ENCODE data around the gene DHRSX.

Gene DHRSX

DNA sequence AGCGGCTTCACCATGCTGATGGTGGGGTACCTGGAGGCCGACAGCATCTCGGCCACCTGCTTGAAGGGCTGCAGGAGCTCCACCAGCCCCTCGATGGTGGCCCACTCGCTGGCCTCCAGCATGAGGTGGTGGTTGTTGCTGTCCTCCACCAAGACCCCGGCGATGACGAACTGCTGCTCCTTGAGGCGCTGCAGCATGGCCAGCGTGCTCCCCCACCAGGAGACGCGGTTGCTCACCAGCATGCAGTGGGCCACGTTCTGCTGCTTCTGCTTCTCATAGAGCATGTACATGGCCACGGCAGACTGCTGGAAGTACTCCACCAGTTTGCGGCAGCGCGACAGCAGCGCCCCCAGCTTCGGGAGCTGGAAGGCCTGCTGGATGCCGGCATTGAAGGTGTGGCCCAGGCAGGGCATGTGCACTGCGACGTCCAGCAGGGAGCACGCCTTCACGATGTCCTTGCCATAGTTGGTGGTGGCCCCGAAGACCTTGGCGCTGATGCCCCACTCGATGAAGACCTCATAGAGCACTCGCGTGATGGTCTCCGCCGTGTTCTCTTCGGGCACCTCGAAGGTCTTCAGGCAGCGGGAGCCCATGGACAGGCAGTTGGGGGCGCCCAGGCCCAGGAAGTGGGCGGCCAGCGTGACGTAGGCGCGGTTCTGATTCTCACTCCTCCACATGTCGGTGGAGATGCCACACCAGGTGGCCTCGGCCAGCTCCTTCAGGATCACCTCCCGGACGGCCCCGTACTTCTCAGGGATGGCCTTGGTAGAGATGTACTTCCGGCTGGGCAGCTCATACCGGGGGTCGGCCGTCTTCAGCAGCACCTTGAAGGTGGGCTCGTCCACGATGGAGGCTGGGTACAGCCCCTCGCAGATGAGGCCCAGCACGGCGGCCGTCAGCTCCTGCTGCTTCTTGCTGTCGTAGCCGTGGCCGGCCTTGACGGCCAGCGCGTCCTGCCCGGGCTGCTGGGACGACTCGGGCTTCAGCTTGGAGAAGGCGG, 11.0 kb downstream of the DHRSX start:
- no peak for DNase-seq
- H3K36me3 ChIP-seq (replicated peaks) = peaks cover 41% of the 10 kb centered on the region
- in situ Hi-C loops (cut with HindIII; ENCODE audit: low pct_ligation_motif_present, low sequenced_read_pairs) = no loop called here
- no peak overlapping the region for H3K27ac ChIP-seq
- no peaks in the 10 kb centered on the region for H3K27me3 ChIP-seq (replicated peaks)
- no peak overlapping the region for H3K4me3 ChIP-seq (ENCODE audit: low read depth, low read length)
- TF ChIP-seq, protein P1, sequence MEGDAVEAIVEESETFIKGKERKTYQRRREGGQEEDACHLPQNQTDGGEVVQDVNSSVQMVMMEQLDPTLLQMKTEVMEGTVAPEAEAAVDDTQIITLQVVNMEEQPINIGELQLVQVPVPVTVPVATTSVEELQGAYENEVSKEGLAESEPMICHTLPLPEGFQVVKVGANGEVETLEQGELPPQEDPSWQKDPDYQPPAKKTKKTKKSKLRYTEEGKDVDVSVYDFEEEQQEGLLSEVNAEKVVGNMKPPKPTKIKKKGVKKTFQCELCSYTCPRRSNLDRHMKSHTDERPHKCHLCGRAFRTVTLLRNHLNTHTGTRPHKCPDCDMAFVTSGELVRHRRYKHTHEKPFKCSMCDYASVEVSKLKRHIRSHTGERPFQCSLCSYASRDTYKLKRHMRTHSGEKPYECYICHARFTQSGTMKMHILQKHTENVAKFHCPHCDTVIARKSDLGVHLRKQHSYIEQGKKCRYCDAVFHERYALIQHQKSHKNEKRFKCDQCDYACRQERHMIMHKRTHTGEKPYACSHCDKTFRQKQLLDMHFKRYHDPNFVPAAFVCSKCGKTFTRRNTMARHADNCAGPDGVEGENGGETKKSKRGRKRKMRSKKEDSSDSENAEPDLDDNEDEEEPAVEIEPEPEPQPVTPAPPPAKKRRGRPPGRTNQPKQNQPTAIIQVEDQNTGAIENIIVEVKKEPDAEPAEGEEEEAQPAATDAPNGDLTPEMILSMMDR (IDR thresholded peaks at IDR 0.05; ENCODE audit: low read depth, low read length, missing control alignments) = no peak

DNA sequence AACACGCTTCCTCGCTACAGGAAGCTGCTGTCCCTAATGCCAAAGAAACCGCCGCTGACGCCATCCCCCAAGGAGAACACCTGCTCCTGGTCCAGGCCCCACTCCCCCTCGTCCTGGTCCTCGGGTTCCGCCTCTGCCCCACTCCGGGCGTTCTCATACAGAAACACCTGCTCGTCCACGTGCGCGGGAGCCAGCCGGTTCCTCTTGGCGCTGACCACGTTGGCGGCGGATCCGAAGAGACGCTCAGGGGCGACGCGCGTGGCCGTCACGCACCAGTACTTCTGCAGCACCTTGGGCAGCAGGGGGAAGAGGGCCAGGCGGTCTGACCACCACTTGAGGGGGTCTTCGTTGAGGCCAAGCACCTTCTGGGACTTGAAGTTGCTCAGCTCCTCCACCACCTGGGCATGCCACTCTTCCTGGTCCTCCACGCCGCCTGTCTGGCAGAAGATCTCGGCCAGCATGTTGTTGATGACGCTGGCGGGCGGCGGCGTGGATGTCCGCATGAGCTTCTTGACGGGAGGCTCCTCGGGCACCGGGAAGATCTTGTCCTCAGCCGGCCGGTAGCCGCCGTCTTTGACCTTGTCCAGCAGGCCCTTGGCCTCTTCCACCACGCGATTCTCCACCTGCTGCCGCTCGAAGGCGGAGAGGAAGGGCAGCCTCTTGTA, 12.0 kb downstream of the DHRSX start:
- H3K36me3 ChIP-seq (replicated peaks) = peaks cover 41% of the 10 kb centered on the region
- TF ChIP-seq, protein P1 (IDR thresholded peaks at IDR 0.05; ENCODE audit: low read depth, low read length, missing control alignments) = no peak
- in situ Hi-C loops (cut with HindIII; ENCODE audit: low pct_ligation_motif_present, low sequenced_read_pairs) = no loop called here

DNA sequence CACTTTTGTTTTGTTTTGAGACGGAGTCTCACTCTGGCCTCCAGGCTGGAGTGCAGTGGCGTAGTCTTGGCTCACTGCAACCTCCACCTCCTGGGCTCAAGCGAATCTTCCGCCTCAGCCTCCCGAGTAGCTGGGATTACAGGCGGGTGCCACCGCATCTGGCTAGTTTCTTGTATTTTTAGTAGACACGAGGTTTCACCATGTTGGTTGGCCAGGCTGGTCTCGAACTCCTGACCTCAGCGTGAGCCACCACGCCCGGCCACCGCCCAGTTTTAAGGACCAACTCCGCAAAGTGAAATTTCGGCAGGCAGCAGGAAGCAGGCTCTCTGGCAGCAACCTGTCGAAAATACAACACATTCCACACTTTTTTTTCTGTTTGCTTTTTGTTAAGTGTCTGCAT, 13.4 kb downstream of the DHRSX start:
- TF ChIP-seq, protein P1 (IDR thresholded peaks at IDR 0.05; ENCODE audit: low read depth, low read length, missing control alignments) = no peak
- in situ Hi-C loops (cut with HindIII; ENCODE audit: low pct_ligation_motif_present, low sequenced_read_pairs) = no loop called here
- Histone ChIP-seq H3K36me3 (replicated peaks) (peaks cover 41% of the 10 kb centered on the region), H3K27me3 (replicated peaks) (no peaks in the 10 kb centered on the region), H3K4me3 (ENCODE audit: low read depth, low read length) (no peak overlapping the region), H3K27ac (no peak overlapping the region)
- no peak for DNase-seq

More for the DNA sequence above, 12.0 kb downstream of the DHRSX start:
- DNase-seq = no peak
- H3K27ac ChIP-seq = no peak overlapping the region
- no peak overlapping the region for H3K4me3 ChIP-seq (ENCODE audit: low read depth, low read length)
- H3K27me3 ChIP-seq (replicated peaks) = no peaks in the 10 kb centered on the region

DNA sequence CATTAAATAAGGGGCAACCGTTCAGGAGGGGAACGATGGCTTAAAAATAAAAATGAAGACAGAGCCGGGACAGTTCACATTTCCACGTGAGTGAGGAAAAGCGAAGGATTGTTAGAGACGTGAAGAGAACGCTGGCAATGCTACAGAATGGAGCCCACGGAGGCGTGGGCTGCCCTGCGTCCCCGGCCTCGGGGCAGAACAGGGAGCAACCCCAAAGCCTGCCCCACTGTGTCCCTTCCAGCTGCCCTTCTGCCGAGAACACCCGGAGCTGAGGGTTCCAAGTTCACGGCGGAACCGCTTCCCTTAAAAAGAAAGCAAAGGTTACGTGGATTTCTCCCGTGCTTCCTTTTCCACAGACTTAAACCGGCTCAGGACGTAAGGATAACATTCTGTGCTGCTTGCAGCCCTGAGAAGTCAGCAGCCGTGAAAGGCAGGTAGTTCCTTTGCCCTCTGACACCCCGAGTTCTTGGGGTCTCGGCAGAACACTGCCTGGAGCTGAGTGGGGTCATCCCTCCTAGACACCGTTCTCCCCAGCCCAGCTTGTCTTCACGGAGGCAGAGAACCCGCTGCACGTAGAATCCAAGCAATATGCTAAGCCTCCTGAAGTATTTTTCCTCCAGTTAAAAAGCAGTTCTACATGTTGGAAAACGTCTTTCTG, 14.2 kb downstream of the DHRSX start:
- DNase-seq = no peak
- in situ Hi-C loops (cut with HindIII; ENCODE audit: low pct_ligation_motif_present, low sequenced_read_pairs) = no loop called here
- H3K36me3 ChIP-seq (replicated peaks) = peaks cover 41% of the 10 kb centered on the region
- H3K4me3 ChIP-seq (ENCODE audit: low read depth, low read length) = no peak overlapping the region
- TF ChIP-seq, protein P1 (IDR thresholded peaks at IDR 0.05; ENCODE audit: low read depth, low read length, missing control alignments) = no peak
- no peak overlapping the region for H3K27ac ChIP-seq
- H3K27me3 ChIP-seq (replicated peaks) = no peaks in the 10 kb centered on the region

DNA sequence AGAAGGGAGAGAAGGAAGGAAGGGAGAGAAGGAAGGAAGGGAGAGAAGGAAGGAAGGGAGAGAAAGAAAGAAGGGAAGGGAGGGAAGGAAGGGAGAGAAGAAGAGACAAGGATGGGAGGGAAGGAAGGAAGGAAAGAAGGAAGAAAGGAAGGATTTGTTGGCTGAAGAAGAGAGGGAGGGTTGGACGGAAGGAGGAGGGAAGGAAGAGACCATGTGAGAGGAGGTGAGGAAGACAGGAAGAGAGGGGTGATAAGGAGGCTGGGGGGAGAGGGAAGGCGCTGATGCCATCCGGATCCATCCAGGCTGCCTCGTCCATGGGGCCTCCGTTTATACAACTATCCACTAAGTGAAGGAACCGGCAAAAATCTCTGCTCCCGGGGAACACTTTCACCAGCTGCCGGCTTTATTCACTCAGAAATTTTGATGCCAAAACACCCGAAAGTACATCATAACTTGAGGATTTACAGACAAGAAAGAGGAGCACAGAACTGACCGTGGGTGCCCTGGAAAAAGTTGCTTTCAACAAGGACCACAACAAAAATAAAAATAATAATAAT, 14.9 kb downstream of the DHRSX start:
- Histone ChIP-seq H3K27ac (no peak overlapping the region), H3K36me3 (replicated peaks) (peaks cover 41% of the 10 kb centered on the region), H3K27me3 (replicated peaks) (no peaks in the 10 kb centered on the region), H3K4me3 (ENCODE audit: low read depth, low read length) (no peak overlapping the region)
- no peak for DNase-seq
- in situ Hi-C loops (cut with HindIII; ENCODE audit: low pct_ligation_motif_present, low sequenced_read_pairs) = no loop called here
- TF ChIP-seq, protein P1 (IDR thresholded peaks at IDR 0.05; ENCODE audit: low read depth, low read length, missing control alignments) = no peak

Data from brain microvascular endothelial cell (primary cell).